ENCODE data around the gene PPP1R15A.

The PPP1R15A gene

GRCh38 chr19:48900477-48901406 lies 28.5 kb downstream of the PPP1R15A start (continued):
- 0 out of 2 replicates have a peak, but pooled peaks have one; percentile 29 for TF ChIP-seq ZBTB7A (tag by site-specific recombination; IDR thresholded peaks at IDR 0.05; ENCODE audit: low read depth)
- TF ChIP-seq ZNF76 (tag by site-specific recombination; IDR thresholded peaks at IDR 0.05; ENCODE audit: borderline replicate concordance, low read depth): peak; percentile 95
- TF ChIP-seq, protein P1, sequence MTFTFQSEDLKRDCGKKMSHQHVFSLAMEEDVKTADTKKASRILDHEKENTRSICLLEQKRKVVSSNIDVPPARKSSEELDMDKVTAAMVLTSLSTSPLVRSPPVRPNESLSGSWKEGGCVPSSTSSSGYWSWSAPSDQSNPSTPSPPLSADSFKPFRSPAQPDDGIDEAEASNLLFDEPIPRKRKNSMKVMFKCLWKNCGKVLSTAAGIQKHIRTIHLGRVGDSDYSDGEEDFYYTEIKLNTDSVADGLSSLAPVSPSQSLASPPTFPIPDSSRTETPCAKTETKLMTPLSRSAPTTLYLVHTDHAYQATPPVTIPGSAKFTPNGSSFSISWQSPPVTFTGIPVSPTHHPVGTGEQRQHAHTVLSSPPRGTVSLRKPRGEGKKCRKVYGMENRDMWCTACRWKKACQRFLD (tag by site-specific recombination; IDR thresholded peaks at IDR 0.05): no peak
- no peak for TF ChIP-seq ELK4 (IDR thresholded peaks at IDR 0.05; ENCODE audit: borderline replicate concordance, low read depth, low read length)
- TF ChIP-seq, protein P2, sequence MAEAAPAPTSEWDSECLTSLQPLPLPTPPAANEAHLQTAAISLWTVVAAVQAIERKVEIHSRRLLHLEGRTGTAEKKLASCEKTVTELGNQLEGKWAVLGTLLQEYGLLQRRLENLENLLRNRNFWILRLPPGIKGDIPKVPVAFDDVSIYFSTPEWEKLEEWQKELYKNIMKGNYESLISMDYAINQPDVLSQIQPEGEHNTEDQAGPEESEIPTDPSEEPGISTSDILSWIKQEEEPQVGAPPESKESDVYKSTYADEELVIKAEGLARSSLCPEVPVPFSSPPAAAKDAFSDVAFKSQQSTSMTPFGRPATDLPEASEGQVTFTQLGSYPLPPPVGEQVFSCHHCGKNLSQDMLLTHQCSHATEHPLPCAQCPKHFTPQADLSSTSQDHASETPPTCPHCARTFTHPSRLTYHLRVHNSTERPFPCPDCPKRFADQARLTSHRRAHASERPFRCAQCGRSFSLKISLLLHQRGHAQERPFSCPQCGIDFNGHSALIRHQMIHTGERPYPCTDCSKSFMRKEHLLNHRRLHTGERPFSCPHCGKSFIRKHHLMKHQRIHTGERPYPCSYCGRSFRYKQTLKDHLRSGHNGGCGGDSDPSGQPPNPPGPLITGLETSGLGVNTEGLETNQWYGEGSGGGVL (tag by site-specific recombination; IDR thresholded peaks at IDR 0.05): no peak
- TF ChIP-seq KLF16 (tag by site-specific recombination; IDR thresholded peaks at IDR 0.05): no peak
- no peak for TF ChIP-seq ZNF777 (tag by site-specific recombination; IDR thresholded peaks at IDR 0.05; ENCODE audit: borderline replicate concordance)
- TF ChIP-seq ZNF292 (tag by site-specific recombination; IDR thresholded peaks at IDR 0.05; ENCODE audit: borderline replicate concordance, low read depth): no peak
- TF ChIP-seq HOXA7 (CRISPR knock-in tag; IDR thresholded peaks at IDR 0.05; ENCODE audit: borderline replicate concordance): no peak
- no peak for TF ChIP-seq ZNF404 (tag by site-specific recombination; IDR thresholded peaks at IDR 0.05)
- no peak for TF ChIP-seq ZNF423 (tag by site-specific recombination; IDR thresholded peaks at IDR 0.05)
- TF ChIP-seq REPIN1 (tag by site-specific recombination; IDR thresholded peaks at IDR 0.05; ENCODE audit: low read depth): no peak
- TF ChIP-seq AEBP2 (tag by site-specific recombination; IDR thresholded peaks at IDR 0.05; ENCODE audit: borderline replicate concordance): no peak
- peak; percentile 12; the same call in 1 of the 2 replicates for TF ChIP-seq WT1 (tag by site-specific recombination; IDR thresholded peaks at IDR 0.05)
- TF ChIP-seq ZNF223 (tag by site-specific recombination; IDR thresholded peaks at IDR 0.05): no peak
- TF ChIP-seq ZNF747 (tag by site-specific recombination; IDR thresholded peaks at IDR 0.05): no peak
- no peak for TF ChIP-seq ZNF48 (tag by site-specific recombination; IDR thresholded peaks at IDR 0.05)
- TF ChIP-seq ZNF19 (tag by site-specific recombination; IDR thresholded peaks at IDR 0.05; ENCODE audit: low read depth): no peak
- TF ChIP-seq ZNF16 (tag by site-specific recombination; IDR thresholded peaks at IDR 0.05; ENCODE audit: low read depth): no peak
- 0 out of 2 replicates have a peak, but pooled peaks have one; percentile 36 for TF ChIP-seq ZNF580 (tag by site-specific recombination; IDR thresholded peaks at IDR 0.05)
- TF ChIP-seq ZNF10 (tag by site-specific recombination; IDR thresholded peaks at IDR 0.05): peak; percentile 90
- TF ChIP-seq ZFHX2 (tag by site-specific recombination; conservative IDR thresholded peaks at IDR 0.05): 0 out of 2 replicates have a peak, but pooled peaks have one; percentile 7
- TF ChIP-seq ZNF350 (tag by site-specific recombination; IDR thresholded peaks at IDR 0.05): no peak
- TF ChIP-seq ZNF169 (tag by site-specific recombination; IDR thresholded peaks at IDR 0.05): no peak
- 0 out of 2 replicates have a peak, but pooled peaks have one; percentile 31 for TF ChIP-seq ZBTB20 (tag by site-specific recombination; IDR thresholded peaks at IDR 0.05)
- no peak for TF ChIP-seq ZNF26 (tag by site-specific recombination; IDR thresholded peaks at IDR 0.05)
- TF ChIP-seq ZNF544 (tag by site-specific recombination; IDR thresholded peaks at IDR 0.05): no peak
- TF ChIP-seq ZNF629 (tag by site-specific recombination; IDR thresholded peaks at IDR 0.05): no peak
- no peak for TF ChIP-seq SETDB1 (IDR thresholded peaks at IDR 0.05; ENCODE audit: insufficient read length, low read length)
- no peak for TF ChIP-seq ZNF354C (tag by site-specific recombination; IDR thresholded peaks at IDR 0.05; ENCODE audit: borderline replicate concordance, low read depth)
- TF ChIP-seq ZNF658 (tag by site-specific recombination; IDR thresholded peaks at IDR 0.05): no peak

Data from HEK293 (cell line).